H1 (cell line): ENCODE measurements around the gene CYP2B6. TPM values are rescaled to one million over a fixed set of nuclear protein-coding genes. Genes with fewer than 3 reads are reported as not detected.

Experiments used
- CTCF ChIA-PET: fragments of 300-600 bp; sonication (Branson Sonifier 250); formaldehyde crosslinking; loops from one replicate; lab custom pipeline; 2021; ENCODE audit not compliant: partially characterized antibody; lab: Charles Lee
- POLR2A ChIA-PET: fragments of 300-600 bp; sonication (Branson Sonifier 250); formaldehyde crosslinking; loops from one replicate; lab custom pipeline; 2021; ENCODE audit warnings: inconsistent platforms; ENCODE audit not compliant: partially characterized antibody; lab: Charles Lee
- DNase-seq, 2 experiments: peaks; one replicate each; pipeline versions ENCODE4 v3.0.0 to v3.0.0-alpha.2; 2010 to 2022; ENCODE audit warnings: low spot score in 2 of 2, low read depth in 1 of 2, mixed read lengths in 1 of 2
- FAIRE-seq: peaks from 2 replicates; lab custom pipeline; 2011; peaks lifted over from hg19 to GRCh38; lab: Jason Lieb, UNC
- H2AFZ ChIP-seq: 2 replicates; pipeline ENCODE4 v1.8.1; 2012; ENCODE audit warnings: low read length, inconsistent platforms
- H2AK5ac ChIP-seq: 2 replicates; pipeline ENCODE4 v1.6.1; 2013; ENCODE audit warnings: low read depth, low read length
- H2BK120ac ChIP-seq: replicated peaks from 2 replicates; pipeline ENCODE3; 2013; ENCODE audit warnings: low read depth, low read length, inconsistent platforms
- H2BK12ac ChIP-seq: 2 replicates; pipeline ENCODE4 v1.6.1; 2013; ENCODE audit warnings: low read depth, low read length
- H2BK15ac ChIP-seq: 2 replicates; pipeline ENCODE4 v1.6.1; 2013; ENCODE audit warnings: low read length
- H2BK20ac ChIP-seq: 2 replicates; pipeline ENCODE4 v1.6.1; 2013; ENCODE audit warnings: low read length
- H2BK5ac ChIP-seq: 2 replicates; pipeline ENCODE4 v1.6.1; 2013; ENCODE audit warnings: low read depth, low read length
- H3K14ac ChIP-seq: 2 replicates; pipeline ENCODE4 v1.6.1; 2013; ENCODE audit warnings: inconsistent platforms; ENCODE audit not compliant: insufficient read length
- H3K18ac ChIP-seq: 2 replicates; pipeline ENCODE4 v1.6.1; 2013; ENCODE audit warnings: low read length; ENCODE audit errors: extremely low read depth
- H3K23ac ChIP-seq: 2 replicates; pipeline ENCODE4 v1.6.1; 2013; ENCODE audit warnings: inconsistent platforms; ENCODE audit not compliant: insufficient read length
- H3K23me2 ChIP-seq: 2 replicates; pipeline ENCODE4 v1.6.1; 2013; ENCODE audit warnings: low read depth, low read length
- H3K27ac ChIP-seq: 2 replicates; pipeline ENCODE4 v1.6.1; 2011; ENCODE audit warnings: low read depth, low read length, inconsistent platforms
- H3K27me3 ChIP-seq, 4 experiments: replicated peaks in 1 of 4; 1 replicate in 1 of 4; 2 replicates in 3 of 4; pipeline versions ENCODE4 v1.6.1 to v1.8.1; 2011 to 2013; ENCODE audit warnings: low read length in 3 of 4, mild to moderate bottlenecking in 3 of 4, inconsistent platforms in 2 of 4, mixed read lengths in 2 of 4, moderate library complexity in 1 of 4; ENCODE audit not compliant: control insufficient read depth in 3 of 4, insufficient read depth in 3 of 4; ENCODE audit errors: extremely low read depth in 1 of 4
- H3K36me3 ChIP-seq, 4 experiments: 2 replicates each; pipeline versions ENCODE4 v1.6.1 to v1.8.1; 2011 to 2013; ENCODE audit warnings: mild to moderate bottlenecking in 4 of 4, low read length in 3 of 4, moderate library complexity in 2 of 4, control low read depth in 1 of 4, inconsistent platforms in 1 of 4; ENCODE audit not compliant: insufficient read depth in 4 of 4, control insufficient read depth in 2 of 4
- H3K4ac ChIP-seq: replicated peaks from 2 replicates; pipeline ENCODE3; 2013; ENCODE audit warnings: low read length, low read depth, mixed read lengths, inconsistent platforms; ENCODE audit not compliant: insufficient read length
- H3K4me1 ChIP-seq, 4 experiments: replicated peaks in 1 of 4; 1 replicate in 1 of 4; 2 replicates in 3 of 4; pipeline versions ENCODE4 v1.6.1 to v1.8.1; 2011 to 2013; ENCODE audit warnings: low read length in 3 of 4, inconsistent platforms in 2 of 4, mixed read lengths in 1 of 4; ENCODE audit not compliant: insufficient read depth in 4 of 4, control insufficient read depth in 3 of 4
- H3K4me2 ChIP-seq, 2 experiments: 2 replicates each; pipeline versions ENCODE4 v1.6.1 to v1.8.1; 2011 to 2013; ENCODE audit warnings: low read depth in 2 of 2, low read length in 2 of 2, control low read depth in 1 of 2, inconsistent platforms in 1 of 2, mild to moderate bottlenecking in 1 of 2; ENCODE audit not compliant: insufficient read depth in 1 of 2
- H3K4me3 ChIP-seq, 4 experiments: fragments of 200-600, 300-600 bp in 1 of 4; sonication (generic), shearing (Covaris generic), sonication (Bioruptor Twin) in 1 of 4; 2 replicates each; pipeline versions ENCODE4 v1.5.1 to v1.8.1; 2011 to 2016; ENCODE audit warnings: low read length in 4 of 4, low read depth in 3 of 4, control low read depth in 2 of 4, inconsistent platforms in 2 of 4, mild to moderate bottlenecking in 2 of 4, mixed read lengths in 1 of 4, moderate library complexity in 1 of 4; ENCODE audit not compliant: insufficient read depth in 2 of 4; ENCODE audit errors: extremely low read depth in 1 of 4
- H3K56ac ChIP-seq: replicated peaks from 2 replicates; pipeline ENCODE3; 2013; ENCODE audit warnings: low read depth, mild to moderate bottlenecking, mixed read lengths, low read length, inconsistent platforms; ENCODE audit not compliant: insufficient read length
- H3K79me1 ChIP-seq: 2 replicates; pipeline ENCODE4 v1.6.1; 2013; ENCODE audit warnings: low read depth, low read length, control low read depth
- H3K79me2 ChIP-seq, 2 experiments: 2 replicates each; pipeline versions ENCODE4 v1.6.1 to v1.8.1; 2012 to 2013; ENCODE audit warnings: low read length in 2 of 2, mild to moderate bottlenecking in 2 of 2, inconsistent platforms in 1 of 2; ENCODE audit not compliant: insufficient read depth in 2 of 2, control insufficient read depth in 1 of 2
- H3K9ac ChIP-seq, 4 experiments: replicated peaks in 1 of 4; 1 replicate in 1 of 4; 2 replicates in 3 of 4; pipeline versions ENCODE4 v1.6.1 to v1.8.1; 2011 to 2013; ENCODE audit warnings: low read depth in 3 of 4, low read length in 3 of 4, control low read depth in 2 of 4, mild to moderate bottlenecking in 2 of 4, moderate library complexity in 2 of 4, inconsistent platforms in 1 of 4; ENCODE audit errors: extremely low read depth in 1 of 4
- H3K9me3 ChIP-seq, 2 experiments: 2 replicates each; pipeline versions ENCODE4 v1.6.1 to v1.8.1; 2012 to 2013; ENCODE audit warnings: mild to moderate bottlenecking in 2 of 2, moderate library complexity in 2 of 2, control low read depth in 1 of 2, inconsistent platforms in 1 of 2, low read depth in 1 of 2, low read length in 1 of 2, mixed read lengths in 1 of 2; ENCODE audit not compliant: insufficient read depth in 2 of 2
- H4K20me1 ChIP-seq, 2 experiments: replicated peaks in 1 of 2; 2 replicates each; pipeline versions ENCODE3 to v1.8.1; 2011 to 2013; ENCODE audit warnings: inconsistent platforms in 2 of 2, low read length in 2 of 2, mild to moderate bottlenecking in 1 of 2; ENCODE audit not compliant: insufficient read depth in 2 of 2, control insufficient read depth in 1 of 2
- H4K5ac ChIP-seq: 2 replicates; pipeline ENCODE4 v1.6.1; 2013; ENCODE audit warnings: low read length, low read depth, mixed read lengths, inconsistent platforms; ENCODE audit not compliant: insufficient read length
- H4K8ac ChIP-seq: 2 replicates; pipeline ENCODE4 v1.8.0; 2013; ENCODE audit warnings: mild to moderate bottlenecking, moderate library complexity, low read length, inconsistent platforms; ENCODE audit not compliant: insufficient read depth; ENCODE audit errors: extremely low read depth
- H4K91ac ChIP-seq: replicated peaks from 2 replicates; pipeline ENCODE3; 2013; ENCODE audit warnings: low read length, mixed read lengths, inconsistent platforms; ENCODE audit not compliant: insufficient read length
- EP300 ChIP-seq, 2 experiments: IDR thresholded peaks; 1 replicate in 1 of 2; 2 replicates in 1 of 2; pipeline ENCODE4 v1.6.1; 2011 to 2012; ENCODE audit warnings: low read depth in 2 of 2, low read length in 2 of 2, mild to moderate bottlenecking in 2 of 2, borderline replicate concordance in 1 of 2, inconsistent platforms in 1 of 2, moderate library complexity in 1 of 2
- EZH2 ChIP-seq: fragments of 200-600 bp; sonication (generic); IDR thresholded peaks from 2 replicates; pipeline ENCODE4 v1.7.1; 2012; ENCODE audit warnings: low read depth, mild to moderate bottlenecking, moderate library complexity, low read length, inconsistent platforms; ENCODE audit not compliant: severe bottlenecking
- FOSL1 ChIP-seq: IDR thresholded peaks from 2 replicates; pipeline ENCODE4 v1.6.1; 2011; ENCODE audit warnings: mild to moderate bottlenecking, low read depth, low read length, moderate library complexity; ENCODE audit not compliant: insufficient read depth
- GABPA ChIP-seq: IDR thresholded peaks from 2 replicates; pipeline ENCODE4 v1.6.1; 2011; ENCODE audit warnings: mild to moderate bottlenecking, low read length, moderate library complexity, borderline replicate concordance; ENCODE audit not compliant: insufficient read depth
- GTF2F1 ChIP-seq: IDR thresholded peaks from 2 replicates; pipeline ENCODE4 v1.6.1; 2012; ENCODE audit warnings: low read depth, low read length, improper control_type of control experiment, borderline replicate concordance
- JUN ChIP-seq: IDR thresholded peaks from 2 replicates; pipeline ENCODE4 v1.6.1; 2011; ENCODE audit warnings: low read depth, mild to moderate bottlenecking, improper control_type of control experiment, low read length
- NANOG ChIP-seq: IDR thresholded peaks from 2 replicates; pipeline ENCODE4 v1.6.1; 2011; ENCODE audit warnings: low read length, low read depth, mild to moderate bottlenecking, inconsistent platforms; ENCODE audit not compliant: insufficient read depth, poor library complexity, severe bottlenecking
- NRF1 ChIP-seq: IDR thresholded peaks from 2 replicates; pipeline ENCODE4 v1.6.1; 2011; ENCODE audit warnings: mild to moderate bottlenecking, low read depth, low read length, improper control_type of control experiment
- RNF2 ChIP-seq: fragments of 200-900, 300-1000 bp; sonication (generic); IDR thresholded peaks from 2 replicates; pipeline ENCODE4 v1.7.1; 2016; ENCODE audit warnings: borderline replicate concordance, low read depth, mild to moderate bottlenecking, antibody characterized with exemption, low read length; ENCODE audit not compliant: poor library complexity, severe bottlenecking; ENCODE audit errors: missing control alignments
- SP2 ChIP-seq: IDR thresholded peaks from 2 replicates; pipeline ENCODE4 v1.6.1; 2012; ENCODE audit warnings: mild to moderate bottlenecking, low read length, inconsistent platforms
- TAF1 ChIP-seq: IDR thresholded peaks from 2 replicates; pipeline ENCODE4 v1.6.1; 2011; ENCODE audit warnings: mild to moderate bottlenecking, low read depth, low read length
- TBP ChIP-seq: IDR thresholded peaks from 2 replicates; pipeline ENCODE4 v1.6.1; 2011; ENCODE audit warnings: low read depth, low read length, improper control_type of control experiment
- TCF12 ChIP-seq: IDR thresholded peaks from 2 replicates; pipeline ENCODE4 v1.6.1; 2011; ENCODE audit warnings: low read depth, mild to moderate bottlenecking, low read length
- ZNF274 ChIP-seq: IDR thresholded peaks from 2 replicates; pipeline ENCODE4 v1.7.0; 2012; ENCODE audit warnings: low read length, borderline replicate concordance; ENCODE audit errors: extremely low read depth
- WGBS, 2 experiments: shearing (Covaris generic) in 1 of 2; methylation state at CpG; one replicate each; pipeline versions ENCODE4 v1.1.6 to v1.1.7; 2013 to 2015; ENCODE audit warnings: low lambda C conversion rate in 2 of 2, mixed read lengths in 2 of 2, inconsistent platforms in 1 of 2, low coverage in 1 of 2, missing lambda C conversion rate in 1 of 2; ENCODE audit not compliant: insufficient replicate concordance in 2 of 2, insufficient coverage in 1 of 2, insufficient read length in 1 of 2; ENCODE audit errors: extremely low coverage in 1 of 2, missing lambda C conversion rate in 1 of 2; 5-methylcytosine and 5-hydroxymethylcytosine counted together
- polyA plus RNA-seq, 7 experiments: library from polyadenylated mRNA; depleted of rRNA in 3 of 7; stranded (reverse) in 5 of 7; unstranded in 2 of 7; fragments of >200 nt in 5 of 7; fragments of 200-250 nt in 2 of 7; gene quantifications; 1 replicate in 5 of 7; 2 replicates in 1 of 7; 4 replicates in 1 of 7; pipeline versions ENCODE4 v1.2.1 to v1.2.3, GENCODE V29; 2011 to 2013; ENCODE audit warnings: missing spikeins in 2 of 7, mixed read lengths in 2 of 7
- total RNA-seq: library from RNA; stranded (reverse); fragmentation: NEBNext Ultra II Directional; extraction: Animal tissue kit (Norgen Biotek cat#: 25700); gene quantifications from 2 replicates; pipeline ENCODE4 v1.2.1, GENCODE V29; 2021

Gene CYP2B6
- total and polyA plus RNA-seq, 2 of the 8 experiments (the other 6 are each of a cell fraction or from before 2014, with no cell fraction given) = 2.8 to 5.4 TPM

GRCh38 chr19:41031916-41032315 is 40.8 kb downstream of the CYP2B6 start:
- no peak overlapping the region for H3K27ac ChIP-seq
- H2AFZ ChIP-seq = no peak overlapping the region
- no peak overlapping the region for H2BK120ac ChIP-seq
- no peak overlapping the region for H2BK5ac ChIP-seq
- H3K56ac ChIP-seq = no peak overlapping the region
- no peak overlapping the region for H3K14ac ChIP-seq
- ChIA-PET POLR2A (interaction anchor here (0.6 kb wide), 1 partner anchor 234 kb away, joined by 3 read pairs; no protein-coding TSS in a partner anchor), CTCF (interaction anchor here (1.1 kb wide), 1 partner anchor 57 kb away, joined by 4 read pairs; no protein-coding TSS in a partner anchor)
- H3K18ac ChIP-seq = no peak overlapping the region
- H3K79me2 ChIP-seq = no peaks in the 10 kb centered on the region
- H3K4me3 ChIP-seq = no peak overlapping the region
- H3K23me2 ChIP-seq = no peaks in the 10 kb centered on the region
- H3K4ac ChIP-seq = no peak overlapping the region
- no peak overlapping the region for H3K4me2 ChIP-seq
- no peak overlapping the region for H2BK12ac ChIP-seq
- H3K9me3 ChIP-seq = no peaks in the 10 kb centered on the region; a peak in 2 of 4 replicates
- H4K5ac ChIP-seq = no peak overlapping the region
- no peak for FAIRE-seq
- no peak overlapping the region for H2AK5ac ChIP-seq
- TF ChIP-seq NRF1 = no peak
- no peak for TF ChIP-seq RNF2
- TF ChIP-seq SP2 = no peak
- TF ChIP-seq TAF1 = no peak
- TF ChIP-seq TBP = no peak
- TF ChIP-seq ZNF274 = no peak
- TF ChIP-seq EZH2 = no peak
- no peak for TF ChIP-seq FOSL1
- TF ChIP-seq GTF2F1 = no peak
- no peak for TF ChIP-seq GABPA
- TF ChIP-seq NANOG = no peak
- no peak for TF ChIP-seq JUN
- TF ChIP-seq TCF12 = no peak
- TF ChIP-seq EP300 (IDR thresholded peaks at IDR 0.05; ENCODE audit: borderline replicate concordance in 1 of 2, low read depth in 2 of 2, low read length in 2 of 2) = no peak
- no peak overlapping the region for H4K91ac ChIP-seq
- no peak overlapping the region for H3K23ac ChIP-seq
- no peak overlapping the region for H3K9ac ChIP-seq
- H4K20me1 ChIP-seq = no peaks in the 10 kb centered on the region
- no peak overlapping the region for H4K8ac ChIP-seq
- H3K36me3 ChIP-seq = no peaks in the 10 kb centered on the region
- H3K27me3 ChIP-seq = no peaks in the 10 kb centered on the region
- peaks cover 0 to 7% (median 0%) of the 10 kb centered on the region in 4 experiments; a peak in 2 of 7 replicates for H3K4me1 ChIP-seq
- 87% methylated on average over 2 of the region's 2 CpGs; no CpG with 5 or more reads in 1 of the 2 experiments for WGBS, 2 experiments
- H2BK15ac ChIP-seq = no peak overlapping the region
- H2BK20ac ChIP-seq = no peak overlapping the region
- no peak for DNase-seq
- H3K79me1 ChIP-seq = no peaks in the 10 kb centered on the region
